Neural cell (in vitro differentiated cells): ENCODE data around the gene GNA12.

Source experiments
- EZH2 ChIP-seq: fragments of 200-600, 300-800 bp; shearing (Covaris generic), sonication (generic); IDR thresholded peaks from 2 replicates; pipeline ENCODE4 v1.6.1; 2014; ENCODE audit warnings: antibody characterized with exemption, low read length, borderline replicate concordance, mild to moderate bottlenecking; ENCODE audit not compliant: insufficient read depth, poor library complexity, severe bottlenecking
- MXI1 ChIP-seq: fragments of 450-650 bp; conservative IDR thresholded peaks from 2 replicates; pipeline ENCODE4 v1.6.1; 2014; ENCODE audit warnings: antibody characterized with exemption, mild to moderate bottlenecking; ENCODE audit not compliant: poor library complexity, severe bottlenecking
- POLR2AphosphoS5 ChIP-seq: IDR thresholded peaks from 2 replicates; pipeline ENCODE4 v1.6.1; 2012
- RAD21 ChIP-seq: fragments of 450-650 bp; conservative IDR thresholded peaks from 2 replicates; pipeline ENCODE4 v1.6.1; 2014; ENCODE audit warnings: antibody characterized with exemption, mild to moderate bottlenecking, moderate library complexity
- SMC3 ChIP-seq: fragments of 450-650 bp; conservative IDR thresholded peaks from 2 replicates; pipeline ENCODE4 v1.6.1; 2014; ENCODE audit warnings: antibody characterized with exemption, mild to moderate bottlenecking, moderate library complexity; ENCODE audit not compliant: poor library complexity
- TAF1 ChIP-seq: IDR thresholded peaks from 2 replicates; pipeline ENCODE4 v1.6.1; 2012; ENCODE audit warnings: low read depth
- TF ChIP-seq, protein P1 (sequence below): fragments of 450-650 bp; IDR thresholded peaks from 2 replicates; pipeline ENCODE4 v1.5.1; 2014; ENCODE audit warnings: antibody characterized with exemption, mild to moderate bottlenecking, moderate library complexity; ENCODE audit not compliant: poor library complexity, severe bottlenecking
- TF ChIP-seq, protein P2 (sequence below): IDR thresholded peaks from 2 replicates; pipeline ENCODE4 v1.6.1; 2012; ENCODE audit warnings: borderline replicate concordance

GRCh38 chr7:2878306-2878705 lies 34.2 kb upstream of the GNA12 start:
- TF ChIP-seq, protein P1, sequence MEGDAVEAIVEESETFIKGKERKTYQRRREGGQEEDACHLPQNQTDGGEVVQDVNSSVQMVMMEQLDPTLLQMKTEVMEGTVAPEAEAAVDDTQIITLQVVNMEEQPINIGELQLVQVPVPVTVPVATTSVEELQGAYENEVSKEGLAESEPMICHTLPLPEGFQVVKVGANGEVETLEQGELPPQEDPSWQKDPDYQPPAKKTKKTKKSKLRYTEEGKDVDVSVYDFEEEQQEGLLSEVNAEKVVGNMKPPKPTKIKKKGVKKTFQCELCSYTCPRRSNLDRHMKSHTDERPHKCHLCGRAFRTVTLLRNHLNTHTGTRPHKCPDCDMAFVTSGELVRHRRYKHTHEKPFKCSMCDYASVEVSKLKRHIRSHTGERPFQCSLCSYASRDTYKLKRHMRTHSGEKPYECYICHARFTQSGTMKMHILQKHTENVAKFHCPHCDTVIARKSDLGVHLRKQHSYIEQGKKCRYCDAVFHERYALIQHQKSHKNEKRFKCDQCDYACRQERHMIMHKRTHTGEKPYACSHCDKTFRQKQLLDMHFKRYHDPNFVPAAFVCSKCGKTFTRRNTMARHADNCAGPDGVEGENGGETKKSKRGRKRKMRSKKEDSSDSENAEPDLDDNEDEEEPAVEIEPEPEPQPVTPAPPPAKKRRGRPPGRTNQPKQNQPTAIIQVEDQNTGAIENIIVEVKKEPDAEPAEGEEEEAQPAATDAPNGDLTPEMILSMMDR, result no peak
- TF ChIP-seq POLR2AphosphoS5 (no peak), SMC3 (no peak), RAD21 (no peak), EZH2 (no peak), MXI1 (no peak), TAF1 (no peak)
- TF ChIP-seq, protein P2, sequence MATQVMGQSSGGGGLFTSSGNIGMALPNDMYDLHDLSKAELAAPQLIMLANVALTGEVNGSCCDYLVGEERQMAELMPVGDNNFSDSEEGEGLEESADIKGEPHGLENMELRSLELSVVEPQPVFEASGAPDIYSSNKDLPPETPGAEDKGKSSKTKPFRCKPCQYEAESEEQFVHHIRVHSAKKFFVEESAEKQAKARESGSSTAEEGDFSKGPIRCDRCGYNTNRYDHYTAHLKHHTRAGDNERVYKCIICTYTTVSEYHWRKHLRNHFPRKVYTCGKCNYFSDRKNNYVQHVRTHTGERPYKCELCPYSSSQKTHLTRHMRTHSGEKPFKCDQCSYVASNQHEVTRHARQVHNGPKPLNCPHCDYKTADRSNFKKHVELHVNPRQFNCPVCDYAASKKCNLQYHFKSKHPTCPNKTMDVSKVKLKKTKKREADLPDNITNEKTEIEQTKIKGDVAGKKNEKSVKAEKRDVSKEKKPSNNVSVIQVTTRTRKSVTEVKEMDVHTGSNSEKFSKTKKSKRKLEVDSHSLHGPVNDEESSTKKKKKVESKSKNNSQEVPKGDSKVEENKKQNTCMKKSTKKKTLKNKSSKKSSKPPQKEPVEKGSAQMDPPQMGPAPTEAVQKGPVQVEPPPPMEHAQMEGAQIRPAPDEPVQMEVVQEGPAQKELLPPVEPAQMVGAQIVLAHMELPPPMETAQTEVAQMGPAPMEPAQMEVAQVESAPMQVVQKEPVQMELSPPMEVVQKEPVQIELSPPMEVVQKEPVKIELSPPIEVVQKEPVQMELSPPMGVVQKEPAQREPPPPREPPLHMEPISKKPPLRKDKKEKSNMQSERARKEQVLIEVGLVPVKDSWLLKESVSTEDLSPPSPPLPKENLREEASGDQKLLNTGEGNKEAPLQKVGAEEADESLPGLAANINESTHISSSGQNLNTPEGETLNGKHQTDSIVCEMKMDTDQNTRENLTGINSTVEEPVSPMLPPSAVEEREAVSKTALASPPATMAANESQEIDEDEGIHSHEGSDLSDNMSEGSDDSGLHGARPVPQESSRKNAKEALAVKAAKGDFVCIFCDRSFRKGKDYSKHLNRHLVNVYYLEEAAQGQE, result no peak
